Naive B cell (primary cell): ENCODE measurements around the gene ADRA2C. TPM values are rescaled to one million over a fixed set of nuclear protein-coding genes. Genes with fewer than 3 reads are reported as not detected.
"Not testable (repeated sequence)": the region's sequence is repeated elsewhere in the genome, so short reads cannot be mapped to it uniquely, and the experiment has no call there.

Experiments
- ATAC-seq, 2 donors: fragments of 150-1000 bp; cut with Tn5 transposase; 2 replicates each; pipeline ENCODE4 v1.10.0; 2021; ENCODE audit warnings: low read depth in 2 of 2, mild to moderate bottlenecking in 2 of 2, moderate library complexity in 2 of 2
- DNase-seq: peaks from one replicate; pipeline ENCODE4 v3.0.0; 2022
- H3K27ac Mint-ChIP-seq, 6 donors: one replicate each; pipeline ENCODE4 v1.8.0; 2020 to 2022; ENCODE audit warnings: mild to moderate bottlenecking in 6 of 6, mixed read lengths in 6 of 6, moderate library complexity in 5 of 6, inconsistent platforms in 2 of 6
- H3K27me3 Mint-ChIP-seq, 3 donors: one replicate each; pipeline ENCODE4 v1.8.0; 2021 to 2022; ENCODE audit warnings: mixed read lengths in 3 of 3, mild to moderate bottlenecking in 1 of 3
- H3K36me3 Mint-ChIP-seq, 2 donors: one replicate each; pipeline ENCODE4 v1.8.0; 2020 to 2022; ENCODE audit warnings: mixed read lengths in 2 of 2, inconsistent platforms in 1 of 2, mild to moderate bottlenecking in 1 of 2
- H3K4me1 Mint-ChIP-seq, 3 donors: one replicate each; pipeline ENCODE4 v1.8.0; 2020 to 2022; ENCODE audit warnings: mixed read lengths in 3 of 3, inconsistent platforms in 1 of 3, mild to moderate bottlenecking in 1 of 3, moderate library complexity in 1 of 3
- H3K4me3 Mint-ChIP-seq, 8 donors: one replicate each; pipeline ENCODE4 v1.8.0; 2020 to 2022; ENCODE audit warnings: mild to moderate bottlenecking in 8 of 8, mixed read lengths in 8 of 8, moderate library complexity in 8 of 8, inconsistent platforms in 2 of 8
- H3K9me3 Mint-ChIP-seq, 7 donors: one replicate each; pipeline ENCODE4 v1.8.0; 2020 to 2022; ENCODE audit warnings: mixed read lengths in 7 of 7, mild to moderate bottlenecking in 5 of 7, inconsistent platforms in 2 of 7, moderate library complexity in 1 of 7
- polyA plus RNA-seq, 6 donors: library from polyadenylated mRNA; unstranded; fragments of 300-500 nt; fragmentation: Illumina TruSeq; gene quantifications; one replicate each; pipeline ENCODE4 v1.2.3, GENCODE V29; 2021; ENCODE audit warnings: low read depth in 6 of 6

The ADRA2C gene
- polyA plus RNA-seq, 6 donors from 2014 or later = not detected

GRCh38 chr4:3812211-3812934 is 46.2 kb downstream of the ADRA2C start:
- Mint-ChIP-seq H3K36me3 (no peaks in the 10 kb centered on the region), H3K9me3 (peaks cover 0 to 5% (median 0%) of the 10 kb centered on the region in 7 donors), H3K27ac (no peak overlapping the region), H3K27me3 (peaks cover 6 to 25% (median 24%) of the 10 kb centered on the region in 3 donors), H3K4me3 (no peak overlapping the region), H3K4me1 (peaks cover 0 to 4% (median 0%) of the 10 kb centered on the region in 3 donors)
- DNase-seq (no peak), ATAC-seq (no peak)

- H3K4me1 Mint-ChIP-seq = peaks cover 0 to 4% (median 0%) of the 10 kb centered on the region in 3 donors
- no peak overlapping the region for H3K4me3 Mint-ChIP-seq
- H3K27me3 Mint-ChIP-seq = peaks cover 4 to 17% (median 16%) of the 10 kb centered on the region in 3 donors
- H3K27ac Mint-ChIP-seq = peak overlapping the region in 1 of 6 donors; percentile 25
- H3K9me3 Mint-ChIP-seq = peaks cover 0 to 5% (median 0%) of the 10 kb centered on the region in 7 donors
- no peak for ATAC-seq
- no peak for DNase-seq
- no peaks in the 10 kb centered on the region for H3K36me3 Mint-ChIP-seq
Observed at GRCh38 chr4:3813151-3814052, 47.2 kb downstream of the ADRA2C start.

- peak overlapping the region in 1 of 6 donors; percentile 25 for H3K27ac Mint-ChIP-seq
- H3K4me3 Mint-ChIP-seq = no peak overlapping the region
- DNase-seq (no peak), ATAC-seq (no peak)
- no peaks in the 10 kb centered on the region for H3K36me3 Mint-ChIP-seq
- peaks cover 2 to 13% (median 13%) of the 10 kb centered on the region in 3 donors for H3K27me3 Mint-ChIP-seq
- peaks cover 0 to 5% (median 2%) of the 10 kb centered on the region in 7 donors for H3K9me3 Mint-ChIP-seq
- H3K4me1 Mint-ChIP-seq = no peaks in the 10 kb centered on the region
Observed at GRCh38 chr4:3814053-3814570, 47.9 kb downstream of the ADRA2C start.

GRCh38 chr4:3814838-3815237 is 48.7 kb downstream of the ADRA2C start:
- DNase-seq, ATAC-seq, H3K4me1 Mint-ChIP-seq, H3K9me3 Mint-ChIP-seq, H3K27ac Mint-ChIP-seq, H3K4me3 Mint-ChIP-seq, H3K36me3 Mint-ChIP-seq, H3K27me3 Mint-ChIP-seq: not testable (repeated sequence)

- DNase-seq (no peak), ATAC-seq (no peak)
- H3K4me3 Mint-ChIP-seq = no peak overlapping the region
- H3K36me3 Mint-ChIP-seq = no peaks in the 10 kb centered on the region
- H3K4me1 Mint-ChIP-seq = no peaks in the 10 kb centered on the region
- no peak overlapping the region for H3K27ac Mint-ChIP-seq
- peaks cover 0 to 4% (median 3%) of the 10 kb centered on the region in 7 donors for H3K9me3 Mint-ChIP-seq
- H3K27me3 Mint-ChIP-seq = peaks cover 5 to 14% (median 13%) of the 10 kb centered on the region in 3 donors
Observed at GRCh38 chr4:3816256-3816825, 50.2 kb downstream of the ADRA2C start.

- no peak for DNase-seq
- H3K36me3 Mint-ChIP-seq = no peaks in the 10 kb centered on the region
- no peak overlapping the region for H3K4me3 Mint-ChIP-seq
- H3K27ac Mint-ChIP-seq = peak overlapping the region in 1 of 6 donors; percentile 39
- ATAC-seq = no peak
- peaks cover 0 to 4% (median 3%) of the 10 kb centered on the region in 7 donors for H3K9me3 Mint-ChIP-seq
- H3K4me1 Mint-ChIP-seq = no peaks in the 10 kb centered on the region
- peaks cover 5 to 16% (median 14%) of the 10 kb centered on the region in 3 donors for H3K27me3 Mint-ChIP-seq
Observed at GRCh38 chr4:3816983-3817960, 51.1 kb downstream of the ADRA2C start.

Other genes starting within 250 kb of the ADRA2C start
- gene LRPAP1, start 234.0 kb upstream of the ADRA2C start, polyA plus RNA-seq = 100 to 1,000 TPM in 2 of 6 donors, 10 to 100 TPM in 4; 93.5 to 120 (median 96.2) TPM